HG03159 (cell line): ENCODE measurements around the gene CSGALNACT2.
"Not testable (repeated sequence)": the region's sequence is repeated elsewhere in the genome, so short reads cannot be mapped to it uniquely, and the experiment has no call there.

Experiments used
- ATAC-seq: cut with Tn5 transposase; IDR thresholded peaks from one replicate; pipeline ENCODE4 v1.9.1; 2021; ENCODE audit warnings: mild to moderate bottlenecking, moderate library complexity; ENCODE audit not compliant: unreplicated experiment

Gene CSGALNACT2

GRCh38 chr10:43177595-43177994 lies 39.4 kb downstream of the CSGALNACT2 start:
- no peak for ATAC-seq

DNA sequence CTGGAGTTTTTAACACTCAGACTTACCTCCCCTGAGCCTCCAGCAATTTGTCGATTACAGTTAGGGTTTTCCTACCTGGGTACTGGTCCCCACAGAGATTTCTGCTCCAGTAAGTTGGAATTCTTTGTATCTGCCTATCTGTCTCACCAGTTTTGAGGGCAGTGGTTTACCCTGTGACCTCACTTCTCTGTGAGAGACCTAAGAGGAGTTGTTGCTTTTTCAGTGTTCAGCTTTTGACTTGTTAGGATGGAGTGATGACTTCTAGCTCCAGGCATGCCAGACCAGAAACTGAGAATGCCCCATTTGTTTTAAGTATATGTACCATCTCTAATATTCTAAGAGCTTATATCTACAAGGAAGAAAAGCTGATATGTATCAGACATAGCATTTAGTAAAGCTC lies 42.9 kb downstream of the CSGALNACT2 start:
- ATAC-seq: no peak

DNA sequence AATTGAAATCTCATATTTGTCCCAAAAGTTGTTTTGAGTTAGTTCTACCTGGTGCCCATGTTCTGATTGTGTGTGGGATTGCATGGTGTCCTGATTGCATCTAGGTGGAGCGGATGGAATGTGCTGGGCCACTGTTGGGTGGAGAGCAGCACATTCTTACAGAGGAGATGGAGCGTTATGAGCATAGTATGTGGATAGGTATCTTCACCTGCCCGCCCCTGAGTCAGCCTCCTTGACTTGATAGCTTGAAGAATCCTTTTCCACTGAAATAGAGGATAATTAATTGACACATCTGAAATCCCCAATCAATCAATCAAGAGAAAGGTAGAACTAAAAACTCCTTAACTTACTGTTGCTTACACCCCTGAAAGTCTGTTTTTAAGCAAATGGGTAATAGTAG lies 45.5 kb downstream of the CSGALNACT2 start:
- ATAC-seq: not testable (repeated sequence)

GRCh38 chr10:43186150-43186549 lies 47.9 kb downstream of the CSGALNACT2 start:
- ATAC-seq: no peak

DNA sequence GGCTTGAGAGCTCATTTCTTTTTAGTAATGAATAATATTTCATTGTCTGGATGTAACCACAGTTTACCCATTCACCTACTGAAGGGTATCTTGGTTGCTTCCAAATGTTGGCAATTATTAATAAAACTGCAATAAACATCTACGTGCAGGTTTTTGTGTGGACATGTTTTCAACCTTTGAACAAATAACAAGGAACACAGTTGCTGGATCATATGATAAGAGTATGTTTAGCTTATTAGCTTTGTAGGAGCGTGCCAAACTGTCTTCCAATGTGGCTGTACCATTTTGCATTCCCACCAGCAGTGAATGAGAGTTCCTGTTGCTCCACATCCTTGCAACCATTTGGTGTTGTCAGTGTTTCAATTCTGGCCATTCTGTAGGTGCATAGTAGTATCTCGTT lies 49.0 kb downstream of the CSGALNACT2 start:
- ATAC-seq: no peak

DNA sequence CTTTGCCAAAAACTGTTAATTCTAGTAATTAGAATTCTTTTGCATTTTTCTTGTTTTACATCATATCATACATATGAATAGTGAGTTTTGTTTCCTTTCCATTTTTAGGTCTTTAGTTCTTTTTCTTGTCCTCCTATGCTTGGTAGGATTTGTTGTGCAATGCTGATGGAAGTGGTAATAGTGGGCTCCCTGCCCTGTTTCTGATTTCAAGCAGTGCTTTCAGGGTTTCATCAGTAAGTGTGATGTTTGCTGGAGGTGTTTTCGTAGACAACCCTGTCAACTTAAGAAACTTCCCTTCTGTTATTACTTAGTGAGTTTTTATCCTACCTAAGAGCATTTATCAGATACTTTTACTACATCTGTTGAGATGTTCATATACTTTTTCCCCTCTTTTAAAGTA lies 50.5 kb downstream of the CSGALNACT2 start:
- ATAC-seq: no peak

- ATAC-seq: no peak
Observed at GRCh38 chr10:43190289-43190688, 52.0 kb downstream of the CSGALNACT2 start.

DNA sequence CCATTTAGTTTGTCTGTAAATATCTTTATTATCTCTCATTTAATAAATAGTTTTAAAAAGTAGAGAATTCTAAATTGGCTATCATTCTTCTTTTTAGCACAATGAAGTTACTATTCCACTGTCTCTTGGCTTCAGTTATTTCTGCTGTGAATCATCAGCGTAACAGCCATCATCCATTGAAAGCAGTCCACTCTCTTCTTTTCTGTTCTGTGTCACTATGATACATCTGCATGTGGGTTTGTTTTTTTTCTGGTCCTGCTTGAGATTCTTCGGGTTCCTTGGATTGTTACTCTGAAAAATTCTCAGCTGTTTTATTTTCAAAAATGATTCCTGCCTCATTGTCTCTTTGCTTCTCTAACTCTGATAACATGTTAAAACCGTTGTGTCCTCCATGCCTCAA lies 52.5 kb downstream of the CSGALNACT2 start:
- no peak for ATAC-seq

GRCh38 chr10:43192884-43193283 lies 54.6 kb downstream of the CSGALNACT2 start:
- no peak for ATAC-seq

DNA sequence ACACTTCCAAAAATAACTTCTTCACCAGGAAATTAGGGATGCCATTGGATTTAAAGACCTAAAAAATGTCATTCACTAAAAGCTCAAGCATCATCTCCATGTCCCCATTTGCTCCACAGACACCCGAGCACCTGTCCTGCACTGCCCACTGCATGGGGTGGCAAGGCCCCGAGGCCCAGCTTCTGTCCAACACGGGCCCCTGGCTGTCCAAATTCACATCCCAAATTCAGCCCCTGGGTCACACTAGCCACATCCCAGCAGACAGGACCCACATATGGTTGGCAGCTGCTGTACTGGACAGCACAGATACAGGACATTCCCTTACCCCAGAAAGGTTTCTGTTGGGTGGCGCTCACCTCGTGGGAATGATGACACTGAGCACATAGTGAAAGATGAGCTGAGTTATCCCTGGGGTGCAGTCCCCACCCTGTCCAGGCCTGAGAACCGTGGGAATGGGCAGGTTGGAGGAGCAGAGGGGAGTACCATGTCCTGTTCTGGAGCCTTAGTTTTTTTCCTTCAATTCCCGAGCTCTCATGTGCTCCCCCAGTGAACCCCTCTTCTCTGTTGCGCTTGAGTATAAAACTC lies 55.3 kb downstream of the CSGALNACT2 start:
- no peak for ATAC-seq

- no peak for ATAC-seq
Observed at GRCh38 chr10:43194266-43194665, 56.0 kb downstream of the CSGALNACT2 start.

- ATAC-seq: no peak
Observed at GRCh38 chr10:43194859-43195258, 56.6 kb downstream of the CSGALNACT2 start.

GRCh38 chr10:43195557-43195956 lies 57.3 kb downstream of the CSGALNACT2 start:
- no peak for ATAC-seq

- no peak for ATAC-seq
Observed at GRCh38 chr10:43196131-43196980, 58.1 kb downstream of the CSGALNACT2 start.

- ATAC-seq: no peak
Observed at GRCh38 chr10:43196981-43197833, 59.0 kb downstream of the CSGALNACT2 start.

GRCh38 chr10:43197834-43198681 lies 59.8 kb downstream of the CSGALNACT2 start:
- ATAC-seq: no peak

- no peak for ATAC-seq
Observed at GRCh38 chr10:43198682-43199005, 60.4 kb downstream of the CSGALNACT2 start.

- no peak for ATAC-seq
Observed at GRCh38 chr10:43199088-43199683, 60.9 kb downstream of the CSGALNACT2 start.

DNA sequence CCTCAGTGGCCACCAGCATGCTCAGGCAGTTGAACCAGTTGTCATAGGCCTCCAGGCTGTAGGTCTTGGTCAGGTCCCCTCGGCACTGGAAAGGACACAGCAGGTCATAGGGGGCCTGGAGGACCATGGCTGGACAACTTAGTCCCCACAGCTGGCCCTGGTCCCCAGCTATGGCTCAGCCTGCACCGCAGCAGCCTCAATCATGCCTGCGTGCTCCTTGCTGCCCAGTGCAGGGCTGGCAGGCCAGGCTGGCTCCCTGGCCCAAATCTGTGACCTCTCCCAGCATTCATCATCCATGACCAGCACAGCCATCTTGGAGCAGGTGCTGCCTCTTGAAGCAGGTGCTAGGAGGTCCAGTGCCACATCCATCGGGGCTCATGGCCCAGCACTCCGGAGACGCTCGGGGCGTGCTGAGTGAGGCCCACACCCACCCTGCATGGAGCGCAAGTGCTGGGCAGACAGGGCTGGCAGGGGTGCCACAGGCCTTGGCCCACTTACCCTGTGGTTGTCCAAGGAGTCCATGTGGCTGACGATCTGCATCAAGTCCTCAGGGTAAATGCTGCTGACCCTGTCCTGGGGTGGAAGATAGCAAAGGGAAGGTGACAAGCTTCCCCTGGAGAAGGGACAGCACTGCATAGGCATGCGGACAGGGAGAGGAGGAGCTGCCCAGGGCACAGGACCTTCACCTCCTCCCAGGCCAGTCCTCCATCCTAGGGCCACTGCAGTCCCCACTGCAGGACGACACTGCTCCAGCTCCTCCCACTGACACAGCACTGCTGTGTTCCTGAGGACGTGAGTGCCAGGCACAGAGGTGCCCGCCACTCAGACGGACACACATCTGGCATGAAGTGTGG lies 61.7 kb downstream of the CSGALNACT2 start:
- no peak for ATAC-seq
